Measurements from ENCODE around the gene PMM2.

PMM2 gene

GRCh38 chr16:8848939-8849391, 51.3 kb downstream of the PMM2 start (continued):
- TF ChIP-seq, protein P1, sequence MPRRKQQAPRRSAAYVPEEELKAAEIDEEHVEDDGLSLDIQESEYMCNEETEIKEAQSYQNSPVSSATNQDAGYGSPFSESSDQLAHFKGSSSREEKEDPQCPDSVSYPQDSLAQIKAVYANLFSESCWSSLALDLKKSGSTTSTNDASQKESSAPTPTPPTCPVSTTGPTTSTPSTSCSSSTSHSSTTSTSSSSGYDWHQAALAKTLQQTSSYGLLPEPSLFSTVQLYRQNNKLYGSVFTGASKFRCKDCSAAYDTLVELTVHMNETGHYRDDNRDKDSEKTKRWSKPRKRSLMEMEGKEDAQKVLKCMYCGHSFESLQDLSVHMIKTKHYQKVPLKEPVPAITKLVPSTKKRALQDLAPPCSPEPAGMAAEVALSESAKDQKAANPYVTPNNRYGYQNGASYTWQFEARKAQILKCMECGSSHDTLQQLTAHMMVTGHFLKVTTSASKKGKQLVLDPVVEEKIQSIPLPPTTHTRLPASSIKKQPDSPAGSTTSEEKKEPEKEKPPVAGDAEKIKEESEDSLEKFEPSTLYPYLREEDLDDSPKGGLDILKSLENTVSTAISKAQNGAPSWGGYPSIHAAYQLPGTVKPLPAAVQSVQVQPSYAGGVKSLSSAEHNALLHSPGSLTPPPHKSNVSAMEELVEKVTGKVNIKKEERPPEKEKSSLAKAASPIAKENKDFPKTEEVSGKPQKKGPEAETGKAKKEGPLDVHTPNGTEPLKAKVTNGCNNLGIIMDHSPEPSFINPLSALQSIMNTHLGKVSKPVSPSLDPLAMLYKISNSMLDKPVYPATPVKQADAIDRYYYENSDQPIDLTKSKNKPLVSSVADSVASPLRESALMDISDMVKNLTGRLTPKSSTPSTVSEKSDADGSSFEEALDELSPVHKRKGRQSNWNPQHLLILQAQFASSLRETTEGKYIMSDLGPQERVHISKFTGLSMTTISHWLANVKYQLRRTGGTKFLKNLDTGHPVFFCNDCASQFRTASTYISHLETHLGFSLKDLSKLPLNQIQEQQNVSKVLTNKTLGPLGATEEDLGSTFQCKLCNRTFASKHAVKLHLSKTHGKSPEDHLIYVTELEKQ (tag by site-specific recombination; IDR thresholded peaks at IDR 0.05; ENCODE audit: borderline replicate concordance): no peak
- TF ChIP-seq, protein P2, sequence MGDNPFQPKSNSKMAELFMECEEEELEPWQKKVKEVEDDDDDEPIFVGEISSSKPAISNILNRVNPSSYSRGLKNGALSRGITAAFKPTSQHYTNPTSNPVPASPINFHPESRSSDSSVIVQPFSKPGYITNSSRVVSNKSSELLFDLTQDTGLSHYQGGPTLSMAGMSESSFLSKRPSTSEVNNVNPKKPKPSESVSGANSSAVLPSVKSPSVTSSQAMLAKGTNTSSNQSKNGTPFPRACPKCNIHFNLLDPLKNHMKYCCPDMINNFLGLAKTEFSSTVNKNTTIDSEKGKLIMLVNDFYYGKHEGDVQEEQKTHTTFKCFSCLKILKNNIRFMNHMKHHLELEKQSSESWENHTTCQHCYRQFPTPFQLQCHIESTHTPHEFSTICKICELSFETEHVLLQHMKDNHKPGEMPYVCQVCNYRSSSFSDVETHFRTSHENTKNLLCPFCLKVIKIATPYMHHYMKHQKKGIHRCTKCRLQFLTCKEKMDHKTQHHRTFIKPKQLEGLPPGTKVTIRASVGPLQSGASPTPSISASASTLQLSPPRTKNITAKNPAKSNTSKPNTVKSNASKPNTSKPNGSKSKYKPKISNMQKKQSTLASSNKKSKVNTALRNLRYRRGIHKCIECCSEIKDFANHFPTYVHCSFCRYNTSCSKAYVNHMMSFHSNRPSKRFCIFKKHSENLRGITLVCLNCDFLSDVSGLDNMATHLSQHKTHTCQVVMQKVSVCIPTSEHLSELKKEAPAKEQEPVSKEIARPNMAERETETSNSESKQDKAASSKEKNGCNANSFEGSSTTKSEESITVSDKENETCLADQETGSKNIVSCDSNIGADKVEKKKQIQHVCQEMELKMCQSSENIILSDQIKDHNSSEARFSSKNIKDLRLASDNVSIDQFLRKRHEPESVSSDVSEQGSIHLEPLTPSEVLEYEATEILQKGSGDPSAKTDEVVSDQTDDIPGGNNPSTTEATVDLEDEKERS (tag by site-specific recombination; IDR thresholded peaks at IDR 0.05): no peak
- no peak for TF ChIP-seq ZNF423 (tag by site-specific recombination; IDR thresholded peaks at IDR 0.05)
- TF ChIP-seq ZNF140 (tag by site-specific recombination; IDR thresholded peaks at IDR 0.05): no peak

DNA sequence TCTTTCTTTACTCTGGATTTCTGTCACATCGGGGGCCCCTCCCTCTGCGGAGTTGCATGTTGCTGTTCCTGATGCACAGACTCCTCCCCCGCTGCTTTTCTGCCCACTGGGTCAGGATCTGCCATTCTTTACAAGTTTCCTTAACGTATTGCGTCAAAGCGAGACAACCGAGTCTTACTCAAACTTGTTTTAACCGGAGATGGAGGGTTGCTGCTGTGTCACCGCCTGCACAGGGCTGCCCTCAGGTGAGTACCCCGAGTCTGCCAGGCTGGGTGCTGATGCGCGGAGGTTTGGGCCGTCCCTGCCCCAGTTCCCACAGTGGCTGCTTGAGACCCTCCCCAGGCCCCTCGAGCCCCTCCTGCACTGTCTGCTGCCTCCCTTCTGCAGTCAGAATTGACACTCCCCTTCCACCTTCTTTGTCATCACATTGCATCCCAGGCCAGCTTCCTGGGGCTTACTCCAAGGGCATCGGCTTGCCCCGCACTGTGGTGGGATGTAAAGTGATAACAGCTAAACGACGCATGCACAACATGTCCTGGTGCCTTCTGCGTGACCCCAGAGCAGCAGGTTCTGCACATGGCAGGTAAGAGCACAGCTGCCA, 51.9 kb downstream of the PMM2 start:
- ChIA-PET CTCF (interaction anchor here (0.6 kb wide), 1 partner anchor 346 kb away, joined by 3 read pairs; no protein-coding TSS in a partner anchor), POLR2A (no interaction called here)

DNA sequence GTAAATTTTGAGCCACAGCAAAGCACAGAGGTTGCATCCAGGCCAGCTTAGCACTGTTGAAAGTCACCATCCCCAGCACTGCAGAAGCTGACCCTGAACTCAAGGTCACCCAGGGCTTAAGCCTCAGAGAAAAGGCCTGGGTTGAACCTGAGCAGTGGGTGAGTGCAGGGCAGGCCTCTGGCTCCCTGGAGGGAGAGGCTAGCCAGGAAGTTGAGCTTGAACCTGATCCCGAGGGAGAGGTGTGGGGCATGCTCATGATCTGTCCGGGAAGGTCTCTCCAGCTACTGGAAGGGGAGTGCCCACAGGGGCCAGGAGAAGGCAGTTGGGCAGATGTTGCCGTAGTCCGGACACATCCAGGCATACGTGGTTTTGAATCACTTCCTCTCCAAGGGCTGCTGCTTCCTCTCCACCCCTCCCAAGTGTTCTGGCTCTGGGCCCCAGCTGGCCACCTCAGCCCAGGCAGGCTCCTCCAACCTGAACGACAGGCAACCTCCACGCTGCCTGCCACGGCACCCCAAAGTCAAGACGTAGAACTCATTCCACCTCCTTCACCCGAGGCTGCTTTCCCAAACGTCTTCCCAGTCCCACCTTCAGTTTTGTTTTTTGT, 52.7 kb downstream of the PMM2 start:
- POLR2A ChIA-PET: no interaction called here
- Histone ChIP-seq H3K36me3 (ENCODE audit: control insufficient read depth in 2 of 2, insufficient read depth in 1 of 2, low read length in 2 of 2) (peaks cover 6 to 77% of the 10 kb centered on the region in 2 experiments; a peak in 2 of 3 replicates), H3K9me3 (ENCODE audit: control insufficient read depth, insufficient read depth, low read depth, low read length) (no peaks in the 10 kb centered on the region), H3K4me1 (ENCODE audit: control insufficient read depth, insufficient read depth, low read length) (no peaks in the 10 kb centered on the region), H3K4me3 (ENCODE audit: low read depth, low read length) (no peak overlapping the region), H3K27ac (ENCODE audit: extremely low read depth, low read depth, low read length) (no peak overlapping the region)
- TF ChIP-seq PBX3 (CRISPR knock-in tag; IDR thresholded peaks at IDR 0.05) (no peak), ZNF596 (tag by site-specific recombination; IDR thresholded peaks at IDR 0.05) (no peak), TRIM28 (IDR thresholded peaks at IDR 0.05; ENCODE audit: borderline replicate concordance, low read length) (no peak), ZNF600 (tag by site-specific recombination; IDR thresholded peaks at IDR 0.05) (peak; percentile 85)
- CTCF ChIA-PET: interaction anchor here (0.7 kb wide), 1 partner anchor 86 kb away, joined by 3 read pairs; no protein-coding TSS in a partner anchor

More for the DNA sequence above, 51.9 kb downstream of the PMM2 start:
- Histone ChIP-seq H3K27ac (ENCODE audit: extremely low read depth, low read depth, low read length) (no peak overlapping the region), H3K4me1 (ENCODE audit: control insufficient read depth, insufficient read depth, low read length) (no peaks in the 10 kb centered on the region), H3K9me3 (ENCODE audit: control insufficient read depth, insufficient read depth, low read depth, low read length) (no peaks in the 10 kb centered on the region), H3K4me3 (ENCODE audit: low read depth, low read length) (no peak overlapping the region), H3K36me3 (ENCODE audit: control insufficient read depth in 2 of 2, insufficient read depth in 1 of 2, low read length in 2 of 2) (peaks cover 6 to 69% of the 10 kb centered on the region in 2 experiments; a peak in 2 of 3 replicates)
- TF ChIP-seq ZNF311 (tag by site-specific recombination; IDR thresholded peaks at IDR 0.05; ENCODE audit: borderline replicate concordance) (no peak), ZBTB10 (tag by site-specific recombination; IDR thresholded peaks at IDR 0.05) (no peak), ZNF341 (tag by site-specific recombination; IDR thresholded peaks at IDR 0.05; ENCODE audit: low read depth) (peak; percentile 96), ZFHX2 (tag by site-specific recombination; conservative IDR thresholded peaks at IDR 0.05) (no peak)
